MM.1S (cell line): ENCODE data around the gene COPG1.

Source experiments
- DNase-seq: peaks from one replicate; pipeline ENCODE4 v3.0.0-alpha.2; 2015
- H2AFZ ChIP-seq: fragments of 300-600 bp; sonication (generic); 2 replicates; pipeline ENCODE4 v1.6.0; 2016; ENCODE audit warnings: antibody characterized with exemption, low read length
- H3F3A ChIP-seq: fragments of 300-600 bp; sonication (generic); 2 replicates; pipeline ENCODE4 v1.6.1; 2016; ENCODE audit warnings: mild to moderate bottlenecking, antibody characterized with exemption, low read length, moderate library complexity, mixed read lengths; ENCODE audit not compliant: insufficient read depth
- H3K27ac ChIP-seq: fragments of 300-600 bp; sonication (generic); 2 replicates; pipeline ENCODE4 v1.5.1; 2016; ENCODE audit warnings: mild to moderate bottlenecking, low read length
- H3K27me3 ChIP-seq: fragments of 300-600 bp; sonication (generic); replicated peaks from 2 replicates; pipeline ENCODE4 v1.6.0; 2016; ENCODE audit warnings: low read length; ENCODE audit not compliant: insufficient read depth
- H3K36me3 ChIP-seq: fragments of 300-600 bp; sonication (generic); replicated peaks from 2 replicates; pipeline ENCODE4 v1.6.1; 2016; ENCODE audit warnings: mild to moderate bottlenecking, low read length, mixed read lengths; ENCODE audit not compliant: insufficient read depth
- H3K4me1 ChIP-seq: fragments of 300-600 bp; sonication (generic); 2 replicates; pipeline ENCODE4 v1.6.1; 2016; ENCODE audit warnings: low read length, mixed read lengths
- H3K4me2 ChIP-seq: fragments of 300-600 bp; sonication (generic); 2 replicates; pipeline ENCODE4 v1.6.0; 2016; ENCODE audit warnings: low read depth, low read length
- H3K4me3 ChIP-seq: fragments of 300-600 bp; sonication (generic); 2 replicates; pipeline ENCODE4 v1.5.1; 2016; ENCODE audit warnings: low read length, mixed read lengths
- H3K79me2 ChIP-seq: fragments of 300-600 bp; sonication (generic); 2 replicates; pipeline ENCODE4 v1.6.1; 2016; ENCODE audit warnings: mixed run types, low read length, mixed read lengths
- H3K9ac ChIP-seq: fragments of 300-600 bp; sonication (generic); 2 replicates; pipeline ENCODE4 v1.6.1; 2016; ENCODE audit warnings: low read length, mixed read lengths
- H3K9me2 ChIP-seq: fragments of 300-600 bp; sonication (generic); replicated peaks from 2 replicates; pipeline ENCODE4 v1.6.1; 2016; ENCODE audit warnings: mild to moderate bottlenecking, low read length, mixed read lengths; ENCODE audit not compliant: insufficient read depth
- H3K9me3 ChIP-seq: fragments of 300-600 bp; sonication (generic); replicated peaks from 2 replicates; pipeline ENCODE4 v1.6.1; 2016; ENCODE audit warnings: mild to moderate bottlenecking, low read length, mixed read lengths; ENCODE audit not compliant: insufficient read depth
- H4K20me1 ChIP-seq: fragments of 300-600 bp; sonication (generic); 2 replicates; pipeline ENCODE4 v1.6.1; 2016; ENCODE audit warnings: mild to moderate bottlenecking, low read length, moderate library complexity, mixed read lengths; ENCODE audit not compliant: insufficient read depth
- EZH2 ChIP-seq: fragments of 300-600 bp; sonication (generic); optimal IDR thresholded peaks from 2 replicates; pipeline ENCODE3; 2017; ENCODE audit warnings: low read depth, mild to moderate bottlenecking, antibody characterized with exemption, low read length, mixed read lengths
- EZH2phosphoT487 ChIP-seq: fragments of 300-600 bp; sonication (generic); IDR thresholded peaks from 2 replicates; pipeline ENCODE4 v1.6.1; 2018; ENCODE audit warnings: antibody characterized with exemption, low read length
- TF ChIP-seq, protein P1 (sequence below): fragments of 300-600 bp; sonication (generic); IDR thresholded peaks from 2 replicates; pipeline ENCODE4 v1.5.1; 2016; ENCODE audit warnings: antibody characterized with exemption, low read length, mixed read lengths

Gene COPG1

DNA sequence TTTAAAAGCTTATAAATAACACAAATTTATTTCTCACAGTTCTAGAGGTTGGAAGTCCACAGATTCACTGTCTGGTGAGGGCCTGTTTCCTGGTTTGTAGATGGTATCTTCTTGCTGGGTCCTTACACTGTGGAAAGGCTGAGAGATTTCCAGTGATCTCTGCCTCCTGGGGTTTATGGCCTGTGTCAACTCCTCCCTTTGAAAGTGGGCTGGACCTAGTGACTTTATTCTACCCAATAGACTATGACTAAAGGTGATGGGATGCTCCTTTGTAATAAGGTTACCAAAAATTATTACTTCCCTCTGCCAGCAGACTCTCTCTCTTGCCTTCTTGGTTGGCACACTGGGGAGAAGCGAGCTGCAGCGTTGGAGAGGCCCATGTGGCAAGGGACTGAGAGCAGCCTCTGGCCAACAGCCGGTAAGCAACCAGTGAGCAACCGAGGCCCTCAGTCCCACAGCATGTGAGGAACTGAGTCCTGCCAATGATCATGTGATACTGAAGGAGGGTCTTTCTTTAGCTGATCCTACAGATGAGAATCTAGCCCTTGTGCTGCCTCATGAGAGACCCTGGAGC, 14.0 kb upstream of the COPG1 start:
- Histone ChIP-seq H3K9me2 (no peaks in the 10 kb centered on the region), H3K4me1 (peaks cover 30% of the 10 kb centered on the region), H3K27ac (no peak overlapping the region), H3K4me2 (no peak overlapping the region), H3K79me2 (no peaks in the 10 kb centered on the region), H3F3A (peaks cover 20% of the 10 kb centered on the region), H3K27me3 (no peaks in the 10 kb centered on the region), H3K4me3 (no peak overlapping the region), H3K9ac (no peak overlapping the region), H3K36me3 (no peaks in the 10 kb centered on the region), H4K20me1 (no peaks in the 10 kb centered on the region), H3K9me3 (no peaks in the 10 kb centered on the region), H2AFZ (no peak overlapping the region)
- TF ChIP-seq, protein P1, sequence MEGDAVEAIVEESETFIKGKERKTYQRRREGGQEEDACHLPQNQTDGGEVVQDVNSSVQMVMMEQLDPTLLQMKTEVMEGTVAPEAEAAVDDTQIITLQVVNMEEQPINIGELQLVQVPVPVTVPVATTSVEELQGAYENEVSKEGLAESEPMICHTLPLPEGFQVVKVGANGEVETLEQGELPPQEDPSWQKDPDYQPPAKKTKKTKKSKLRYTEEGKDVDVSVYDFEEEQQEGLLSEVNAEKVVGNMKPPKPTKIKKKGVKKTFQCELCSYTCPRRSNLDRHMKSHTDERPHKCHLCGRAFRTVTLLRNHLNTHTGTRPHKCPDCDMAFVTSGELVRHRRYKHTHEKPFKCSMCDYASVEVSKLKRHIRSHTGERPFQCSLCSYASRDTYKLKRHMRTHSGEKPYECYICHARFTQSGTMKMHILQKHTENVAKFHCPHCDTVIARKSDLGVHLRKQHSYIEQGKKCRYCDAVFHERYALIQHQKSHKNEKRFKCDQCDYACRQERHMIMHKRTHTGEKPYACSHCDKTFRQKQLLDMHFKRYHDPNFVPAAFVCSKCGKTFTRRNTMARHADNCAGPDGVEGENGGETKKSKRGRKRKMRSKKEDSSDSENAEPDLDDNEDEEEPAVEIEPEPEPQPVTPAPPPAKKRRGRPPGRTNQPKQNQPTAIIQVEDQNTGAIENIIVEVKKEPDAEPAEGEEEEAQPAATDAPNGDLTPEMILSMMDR, result no peak
- TF ChIP-seq EZH2phosphoT487 (no peak), EZH2 (no peak)
- no peak for DNase-seq

DNA sequence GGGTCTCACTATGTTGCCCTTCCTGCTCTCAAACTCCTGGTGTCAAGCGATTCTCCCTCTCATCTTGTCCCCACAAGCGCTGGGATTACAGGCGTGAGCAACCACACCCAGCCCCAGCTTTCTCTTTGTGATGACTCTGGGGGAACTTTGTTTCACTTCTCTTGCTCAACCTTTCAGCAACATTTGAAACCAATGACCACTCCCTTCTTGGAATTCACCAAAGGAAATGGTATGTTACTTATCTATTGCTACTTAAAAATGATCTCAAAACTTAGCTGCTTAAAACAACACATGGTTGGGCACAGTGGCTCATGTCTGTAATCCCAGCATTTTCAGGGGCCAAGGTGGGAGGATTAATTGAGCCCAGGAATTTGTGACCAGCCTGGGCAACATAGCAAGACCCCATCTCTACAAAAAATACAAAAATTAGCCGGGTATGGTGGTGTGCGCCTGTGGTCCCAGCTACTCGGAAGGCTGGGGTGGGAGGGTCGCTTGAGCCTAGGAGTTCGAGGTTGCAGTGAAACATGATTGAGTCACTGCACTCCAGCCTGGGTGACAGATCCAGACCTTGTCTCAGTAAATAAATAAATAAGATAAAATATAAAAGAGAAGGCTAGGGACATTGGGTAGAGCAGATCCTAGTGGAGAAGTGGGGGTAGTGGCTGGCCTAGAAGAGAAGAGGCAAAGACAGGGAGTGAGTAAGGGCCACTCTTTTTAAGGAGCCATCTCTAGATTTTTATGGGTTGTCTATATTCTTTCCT, 10.3 kb upstream of the COPG1 start:
- DNase-seq, result peak; percentile 28

DNA sequence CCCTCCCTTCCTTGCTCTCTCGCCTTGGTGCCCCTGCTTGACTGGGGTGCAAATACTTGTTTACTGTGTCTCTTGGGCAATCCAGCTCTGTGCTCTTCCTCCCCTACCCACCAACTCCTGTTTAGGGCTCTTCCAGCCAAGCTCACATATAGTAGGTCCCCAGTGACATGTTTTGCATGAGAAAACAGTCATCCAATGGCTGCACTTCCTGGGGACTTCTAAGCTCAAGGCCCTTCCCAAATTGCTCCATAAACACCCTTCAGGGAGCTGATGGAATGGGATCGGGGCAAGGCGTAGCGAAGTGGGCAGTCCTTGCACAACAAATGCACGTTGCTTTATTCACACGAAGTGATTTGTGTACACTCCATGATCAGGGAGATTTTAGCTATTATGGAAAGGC, 9.4 kb upstream of the COPG1 start:
- TF ChIP-seq, protein P1, result no peak
- no peak for TF ChIP-seq EZH2
- no peak for TF ChIP-seq EZH2phosphoT487
- Histone ChIP-seq H3K4me2 (no peak overlapping the region), H2AFZ (no peak overlapping the region), H3K4me3 (no peak overlapping the region), H3K9ac (no peak overlapping the region), H4K20me1 (no peaks in the 10 kb centered on the region), H3K36me3 (no peaks in the 10 kb centered on the region), H3F3A (peaks cover 6% of the 10 kb centered on the region; the same call in 1 of the 2 replicates), H3K9me2 (no peaks in the 10 kb centered on the region), H3K4me1 (peaks cover 16% of the 10 kb centered on the region), H3K27me3 (no peaks in the 10 kb centered on the region), H3K9me3 (no peaks in the 10 kb centered on the region), H3K79me2 (no peaks in the 10 kb centered on the region), H3K27ac (no peak overlapping the region)
- no peak for DNase-seq

More for the DNA sequence above, 10.3 kb upstream of the COPG1 start:
- H3K27ac ChIP-seq, result peak overlapping the region; percentile 45; the same call in 1 of the 2 replicates
- no peak for TF ChIP-seq EZH2phosphoT487
- no peak for TF ChIP-seq EZH2
- TF ChIP-seq, protein P1, result no peak
- H2AFZ ChIP-seq, result no peak overlapping the region
- H3K36me3 ChIP-seq, result no peaks in the 10 kb centered on the region
- peaks cover 23% of the 10 kb centered on the region for H3K4me1 ChIP-seq
- no peaks in the 10 kb centered on the region for H3K9me3 ChIP-seq
- no peaks in the 10 kb centered on the region for H3K9me2 ChIP-seq
- peak overlapping the region; percentile 51; the same call in 1 of the 2 replicates for H3K4me2 ChIP-seq
- H3K79me2 ChIP-seq, result no peaks in the 10 kb centered on the region
- H3K9ac ChIP-seq, result no peak overlapping the region
- H3K27me3 ChIP-seq, result no peaks in the 10 kb centered on the region
- no peaks in the 10 kb centered on the region for H4K20me1 ChIP-seq
- H3F3A ChIP-seq, result peaks cover 13% of the 10 kb centered on the region
- H3K4me3 ChIP-seq, result no peak overlapping the region
